ENCODE measurements around the gene FLACC1.

GRCh38 chr2:201403880-201404279 lies 46.7 kb upstream of the FLACC1 start:
- TF ChIP-seq TAF1 (IDR thresholded peaks at IDR 0.05; ENCODE audit: borderline replicate concordance, low read depth, low read length) (no peak), POLR2A (IDR thresholded peaks at IDR 0.05; ENCODE audit: low read depth, low read length) (no peak), POLR2AphosphoS5 (IDR thresholded peaks at IDR 0.05; ENCODE audit: low read depth, low read length) (no peak)
